GM18498 (cell line): ENCODE data around the gene KCNMA1.

Experiments used
- ATAC-seq: cut with Tn5 transposase; IDR thresholded peaks from one replicate; pipeline ENCODE4 v1.9.1; 2021; ENCODE audit warnings: mild to moderate bottlenecking, moderate library complexity; ENCODE audit not compliant: unreplicated experiment

KCNMA1 gene

DNA sequence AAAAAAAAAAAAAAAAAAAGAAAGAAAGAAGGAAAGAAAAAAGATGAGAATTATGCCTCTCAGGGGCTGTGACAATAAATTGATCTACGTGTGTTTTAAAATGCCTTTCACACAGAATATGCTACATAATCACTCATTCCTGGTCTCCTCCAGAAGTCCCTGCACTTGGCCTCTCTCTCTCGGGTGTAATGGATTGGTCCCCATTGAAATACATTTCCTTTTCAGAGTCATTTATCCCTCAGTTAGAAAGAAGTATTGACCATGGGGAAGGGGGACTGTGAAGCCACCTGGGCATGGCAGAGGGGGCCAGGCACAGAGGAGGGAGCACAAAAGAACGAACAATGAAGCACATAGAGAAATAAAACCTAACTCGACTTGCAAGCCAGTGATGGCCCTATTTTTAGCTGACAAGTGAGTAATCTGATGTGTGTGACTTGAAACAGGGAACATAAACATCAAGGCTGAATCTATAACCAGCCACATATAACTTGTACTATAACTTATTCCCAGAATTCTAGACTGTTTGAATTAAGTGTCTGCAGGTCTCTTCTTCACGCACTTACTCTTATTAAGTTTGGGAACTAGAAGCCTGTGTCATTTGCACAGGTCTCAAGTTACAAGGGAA lies 490.8 kb downstream of the KCNMA1 start:
- ATAC-seq = no peak

DNA sequence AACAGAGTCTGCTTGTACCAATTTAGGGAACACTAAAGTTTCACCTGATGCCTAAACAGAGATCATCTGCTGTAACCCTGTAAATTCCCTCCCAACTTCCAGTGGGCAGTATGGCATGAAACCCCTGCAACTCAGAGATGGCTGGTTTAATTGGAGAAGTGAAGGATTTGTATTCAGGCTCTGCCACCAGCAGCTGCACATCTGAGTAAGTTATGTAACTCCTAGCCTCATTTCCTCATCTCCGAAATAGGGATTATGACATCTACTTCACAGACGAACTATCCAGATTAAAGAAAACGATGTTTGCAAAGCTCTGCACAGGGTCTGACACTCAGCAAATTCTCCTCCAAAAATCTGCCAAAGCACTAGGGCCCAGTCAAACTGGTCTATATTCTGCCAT lies 493.0 kb downstream of the KCNMA1 start:
- ATAC-seq = no peak

DNA sequence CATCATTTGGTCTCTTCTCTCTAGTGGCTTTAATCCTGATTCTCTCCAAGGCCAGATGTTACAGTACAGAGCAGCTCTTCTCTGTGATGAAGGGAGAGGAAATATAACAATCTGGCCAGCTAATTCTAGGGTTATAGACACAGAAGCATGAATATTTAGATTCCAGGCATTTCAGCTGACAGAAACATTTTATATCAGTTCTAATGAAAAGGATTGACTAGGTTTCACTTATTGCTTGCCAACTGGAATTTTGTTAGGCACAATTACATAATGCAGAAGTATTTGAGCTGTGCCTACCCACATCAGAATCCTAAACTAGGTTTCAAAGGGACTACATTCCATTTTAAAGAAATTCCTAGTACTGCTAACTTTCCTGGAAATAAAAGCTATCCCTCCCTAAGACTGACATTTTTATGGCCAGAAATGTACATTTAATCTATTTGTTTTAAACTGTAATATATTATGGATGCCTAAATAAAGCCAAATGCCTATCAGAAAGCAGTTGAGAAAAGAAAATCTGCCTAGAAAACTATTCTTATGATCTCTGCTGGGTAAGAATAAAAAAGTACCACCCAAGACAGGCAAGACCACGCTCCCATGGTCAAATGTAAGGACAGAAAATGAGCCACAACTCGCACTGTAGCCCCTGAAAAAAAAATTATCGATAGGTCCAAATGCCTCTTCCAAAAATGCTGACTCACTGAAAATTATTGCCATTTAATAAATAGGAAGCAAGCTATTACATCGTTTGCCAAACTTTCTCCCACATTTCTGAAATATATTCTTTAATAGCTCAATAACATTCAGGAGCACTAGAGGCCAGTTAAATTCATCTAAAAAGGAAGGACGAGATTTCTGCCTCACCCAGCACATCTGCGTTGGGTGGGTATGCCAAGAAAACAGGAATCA lies 498.1 kb downstream of the KCNMA1 start:
- no peak for ATAC-seq

DNA sequence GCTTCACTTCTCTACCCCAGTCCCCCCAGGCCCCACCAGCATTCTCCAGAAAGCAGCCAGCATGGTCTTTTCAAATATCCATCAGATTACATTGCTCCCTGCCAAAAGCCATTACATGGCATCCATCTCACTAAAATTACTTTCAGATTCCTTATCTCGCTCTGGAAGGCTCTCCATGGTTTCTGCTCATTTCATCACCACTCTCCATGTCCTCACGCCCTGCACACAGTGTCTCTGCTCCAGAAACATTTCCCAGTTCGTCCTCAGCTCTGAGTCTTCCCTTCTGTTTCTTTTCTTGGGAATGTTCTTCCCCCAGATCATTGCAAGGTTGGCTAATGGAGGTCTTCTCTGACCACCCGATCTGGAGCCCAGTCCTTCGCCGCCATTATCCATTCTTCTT lies 499.1 kb downstream of the KCNMA1 start:
- no peak for ATAC-seq

DNA sequence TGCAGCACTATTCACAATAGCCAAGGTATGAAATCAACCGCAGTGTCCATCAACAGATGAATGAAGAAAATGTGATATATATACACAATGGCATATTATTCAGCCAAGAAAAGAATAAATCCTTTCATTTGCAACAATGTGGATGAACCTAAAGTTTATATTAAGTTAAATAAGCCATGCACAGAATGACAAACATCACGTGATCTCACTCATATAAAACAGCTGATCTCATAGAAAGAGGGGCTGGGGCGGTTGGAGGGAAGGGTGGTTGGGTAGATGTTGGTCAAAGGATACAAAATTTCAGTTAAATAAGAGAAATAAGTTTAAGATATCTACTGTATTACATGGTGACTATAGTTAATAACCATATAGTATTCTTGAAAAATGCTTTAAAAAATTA lies 502.1 kb downstream of the KCNMA1 start:
- no peak for ATAC-seq

DNA sequence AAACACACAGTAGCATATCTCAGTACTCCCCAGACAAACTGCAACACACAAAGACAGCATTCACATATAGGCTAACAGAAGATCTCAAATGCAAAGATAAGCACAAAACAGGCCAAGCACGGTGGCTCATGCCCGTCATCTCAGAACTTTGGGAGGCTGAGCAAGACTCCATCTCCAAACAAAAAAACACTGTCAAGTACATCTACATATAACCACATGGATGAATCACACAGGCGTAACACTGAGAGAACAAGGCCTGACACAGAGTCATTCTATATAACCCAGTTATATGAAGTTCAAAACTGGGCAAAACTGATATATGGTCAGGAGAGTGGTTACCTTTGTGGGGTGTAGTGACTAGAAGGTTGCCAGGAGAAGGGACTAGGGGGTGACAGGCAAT lies 506.4 kb downstream of the KCNMA1 start:
- no peak for ATAC-seq

DNA sequence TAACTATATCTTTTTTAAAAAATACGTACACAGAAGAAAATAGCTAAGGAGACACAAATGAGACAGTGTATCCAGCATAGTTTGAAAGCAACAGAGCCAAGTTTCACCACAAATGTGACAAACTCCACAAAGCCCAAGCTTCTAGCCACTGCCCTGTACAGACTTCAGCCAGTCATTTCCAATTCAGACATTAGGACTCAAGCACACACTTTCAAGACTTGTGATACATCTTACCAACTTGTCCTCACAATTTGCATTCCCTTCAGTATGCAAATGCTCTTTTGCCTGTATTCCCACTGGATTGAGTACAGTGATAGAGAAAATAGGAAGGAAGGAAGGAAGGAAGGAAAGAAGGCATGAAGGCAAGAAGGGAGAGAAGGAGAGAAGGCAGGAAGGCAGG lies 510.4 kb downstream of the KCNMA1 start:
- no peak for ATAC-seq

DNA sequence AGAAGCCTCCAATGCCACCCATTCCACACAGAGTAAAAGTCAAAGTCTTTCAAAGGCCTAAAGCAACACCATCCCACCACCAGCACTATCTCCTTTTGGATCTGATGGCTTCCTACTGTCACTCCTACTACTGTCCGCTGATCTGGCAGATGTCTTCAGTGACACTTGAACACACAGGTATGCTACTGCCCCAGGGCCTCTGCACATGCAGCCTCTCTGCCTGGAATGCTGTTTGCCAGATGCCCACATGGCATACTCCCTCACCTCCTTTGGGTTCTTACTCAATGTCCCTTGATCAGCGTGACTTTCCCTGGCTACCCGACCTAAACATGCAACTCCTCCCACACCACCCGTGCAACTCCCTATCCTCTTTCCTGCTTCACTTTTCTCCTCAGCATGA lies 512.4 kb downstream of the KCNMA1 start:
- no peak for ATAC-seq

DNA sequence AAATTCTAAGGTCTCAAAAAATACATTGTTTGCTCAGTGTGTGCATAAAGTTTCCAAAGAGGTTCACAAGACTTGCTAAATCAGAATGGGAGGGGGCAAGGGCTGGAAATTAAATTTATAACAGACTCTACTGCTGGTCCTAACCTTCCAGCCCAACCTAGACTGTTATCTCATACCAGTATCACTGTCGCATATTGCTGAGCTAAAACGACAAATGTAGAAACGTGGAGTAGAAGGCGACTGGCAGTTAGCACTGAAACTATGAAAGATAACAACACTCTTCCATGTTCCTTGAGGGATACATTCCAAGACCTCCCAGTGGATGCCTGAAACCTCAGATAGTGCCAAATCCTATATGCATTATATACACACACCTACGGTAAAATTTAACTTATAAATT lies 514.3 kb downstream of the KCNMA1 start:
- no peak for ATAC-seq

DNA sequence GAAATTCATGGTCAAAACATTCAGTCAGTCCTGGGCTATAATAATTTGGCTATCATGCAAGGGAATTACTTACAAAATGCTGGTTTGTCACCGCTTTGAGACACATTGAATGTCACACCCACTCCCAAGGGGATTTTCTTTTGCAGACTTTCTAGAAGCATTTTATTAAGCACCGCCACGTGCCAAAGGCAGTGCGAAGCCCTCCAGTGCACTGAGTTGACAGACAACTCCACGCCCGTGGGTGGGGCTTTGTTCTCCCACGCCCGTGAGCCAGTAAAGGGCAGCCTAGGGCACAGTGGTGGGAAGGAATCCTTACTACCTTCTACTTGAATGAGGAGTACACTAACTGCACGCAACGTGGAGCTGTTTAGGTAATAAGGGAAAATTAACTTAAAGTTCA lies 515.8 kb downstream of the KCNMA1 start:
- ATAC-seq = no peak

DNA sequence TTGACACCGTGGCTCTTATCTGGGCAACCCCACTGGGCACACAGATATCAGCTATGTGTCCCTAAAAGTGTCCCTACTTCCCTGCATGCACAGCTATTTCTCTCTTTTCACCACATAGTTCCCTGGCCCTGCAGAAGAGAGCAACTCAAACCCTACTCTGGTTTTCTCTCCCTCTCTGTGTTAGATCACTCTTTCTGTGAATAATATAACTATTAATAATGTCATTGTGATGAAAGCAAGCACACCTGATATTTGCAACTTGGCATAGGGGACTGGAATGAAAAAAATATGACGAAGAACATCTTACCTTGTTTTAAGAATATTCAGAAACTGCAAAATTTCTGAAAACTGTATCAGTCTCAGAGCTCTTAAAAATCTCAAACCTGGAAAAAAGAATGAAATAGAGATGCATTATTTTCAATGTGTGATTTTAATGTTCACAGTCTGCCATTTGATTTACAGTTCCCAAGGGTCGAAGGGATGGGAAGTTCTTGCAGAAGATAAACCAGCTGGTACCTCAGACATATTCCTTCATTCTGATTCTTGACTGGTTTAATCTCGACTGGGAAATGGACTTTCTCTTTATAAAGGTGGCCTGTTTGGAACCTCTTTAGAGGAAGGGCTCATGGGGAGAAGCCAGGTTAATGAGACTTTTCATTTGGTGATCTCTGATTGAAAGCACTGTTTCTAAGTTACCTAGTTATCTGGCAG lies 516.8 kb downstream of the KCNMA1 start:
- no peak for ATAC-seq

DNA sequence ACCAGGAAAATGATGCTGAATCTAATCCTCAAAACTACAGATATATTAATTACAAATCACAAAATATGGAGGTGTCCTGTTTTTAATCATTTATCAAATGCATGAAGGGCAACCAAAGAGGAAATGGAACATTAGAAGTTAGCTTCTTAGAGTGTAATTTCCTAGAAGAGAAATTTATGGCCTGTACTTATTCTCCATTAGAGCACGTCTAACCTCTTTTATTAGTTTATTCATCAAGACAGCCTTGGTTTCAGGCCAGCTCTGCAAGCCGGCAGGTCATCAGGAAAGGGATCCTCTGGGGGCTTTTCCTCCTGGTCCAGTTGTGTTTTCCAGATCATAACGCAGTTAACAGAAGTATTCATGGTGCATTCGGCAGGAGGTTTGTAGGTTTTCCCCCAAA lies 517.6 kb downstream of the KCNMA1 start:
- no peak for ATAC-seq

DNA sequence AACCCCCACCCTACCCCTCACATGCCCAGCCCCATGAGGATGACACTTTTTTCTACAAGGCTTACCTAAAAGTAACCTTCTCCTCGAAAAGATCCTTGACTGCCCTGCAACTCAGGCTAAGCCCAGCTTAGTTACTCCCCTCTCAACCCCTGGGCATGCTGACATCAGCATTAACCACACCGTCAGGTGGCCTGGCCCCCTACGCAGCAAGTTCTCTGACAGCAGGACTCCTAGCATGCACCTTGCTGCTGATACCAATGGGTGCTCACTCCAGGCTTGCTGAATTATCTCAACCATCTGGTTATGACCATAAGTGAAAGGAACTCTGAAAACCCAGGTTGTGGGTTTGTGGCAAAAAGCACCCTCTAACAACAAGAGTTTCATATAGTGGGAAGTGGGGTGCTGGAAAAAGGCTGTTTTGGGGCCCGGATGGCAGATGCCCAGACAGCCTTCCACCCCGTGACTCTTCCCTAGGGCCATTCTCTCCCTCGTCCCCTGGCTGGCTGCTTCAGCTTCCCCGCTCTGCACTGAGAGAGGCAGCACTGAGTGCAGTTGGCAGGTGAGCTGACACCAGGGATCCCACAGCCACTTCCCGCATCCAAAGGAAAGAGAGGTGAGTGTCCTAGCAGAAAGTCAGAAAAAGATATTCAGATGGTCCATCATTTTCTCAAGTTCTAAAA lies 518.9 kb downstream of the KCNMA1 start:
- ATAC-seq = no peak

DNA sequence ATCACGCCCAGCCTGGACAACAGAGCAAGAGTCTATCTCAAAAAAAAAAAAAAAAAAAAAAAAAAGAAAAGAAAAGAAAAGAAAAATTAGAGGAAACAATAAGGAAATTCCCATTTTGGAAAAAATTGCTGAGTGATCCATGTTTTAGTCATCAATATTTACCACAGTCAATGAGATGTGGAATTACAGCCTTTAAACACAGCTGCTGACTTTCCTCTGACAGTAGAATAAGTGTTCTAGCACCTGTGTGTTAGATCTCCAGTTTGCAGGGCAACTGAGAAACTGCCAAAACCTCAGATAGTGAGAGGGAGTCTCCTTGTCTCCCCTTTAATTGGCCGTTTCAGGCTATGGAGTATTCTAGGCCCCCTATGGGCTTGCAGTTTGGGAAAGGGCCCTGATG lies 520.1 kb downstream of the KCNMA1 start:
- no peak for ATAC-seq

DNA sequence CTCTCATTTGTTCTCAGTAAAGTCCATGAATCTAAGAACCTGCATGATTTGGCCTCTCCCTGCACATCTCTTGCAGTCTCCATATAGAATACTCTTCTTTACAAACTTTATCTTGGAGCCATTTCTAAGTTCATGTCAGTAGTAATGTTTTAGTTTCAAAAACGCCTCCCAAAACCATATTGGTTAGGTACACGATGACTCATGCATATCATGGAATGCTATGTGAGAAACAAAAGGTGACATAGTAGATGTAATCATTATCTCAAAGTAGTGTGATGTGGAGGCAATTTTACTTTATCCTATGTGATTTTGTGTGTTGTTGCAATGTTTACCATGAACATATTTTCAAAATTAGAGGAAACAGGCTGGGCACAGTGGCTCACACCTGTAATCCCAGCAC lies 520.7 kb downstream of the KCNMA1 start:
- ATAC-seq = no peak

DNA sequence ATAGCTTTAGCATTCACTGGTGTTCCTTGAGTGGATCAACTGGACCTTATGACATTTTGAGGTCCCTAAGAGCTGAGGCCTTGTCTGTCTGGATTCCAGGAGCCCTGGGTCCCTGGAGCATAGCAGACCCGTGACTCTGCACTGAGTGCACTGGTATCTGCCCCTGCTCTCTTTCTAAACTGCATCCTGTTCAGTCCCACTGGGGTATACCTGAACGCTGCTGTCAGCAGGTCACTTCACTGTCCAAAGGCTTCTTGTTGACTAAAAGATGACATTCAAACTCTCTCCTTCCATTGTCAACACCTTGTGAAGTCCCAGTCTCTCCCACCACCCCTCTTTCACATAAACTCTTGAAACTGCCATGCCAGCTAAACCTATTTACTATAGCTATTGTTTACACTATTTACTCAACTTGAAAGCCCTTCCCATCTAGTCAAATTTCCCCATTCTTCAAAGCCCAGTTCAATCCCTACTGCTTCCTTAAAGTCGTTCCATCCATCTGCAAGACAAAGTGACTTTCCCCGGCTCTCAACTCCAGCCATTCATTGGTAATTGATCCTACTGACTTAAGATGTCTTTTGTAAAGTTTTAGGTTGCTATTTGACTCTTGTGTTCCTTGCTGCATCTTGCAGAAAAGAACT lies 523.3 kb downstream of the KCNMA1 start:
- ATAC-seq = no peak

DNA sequence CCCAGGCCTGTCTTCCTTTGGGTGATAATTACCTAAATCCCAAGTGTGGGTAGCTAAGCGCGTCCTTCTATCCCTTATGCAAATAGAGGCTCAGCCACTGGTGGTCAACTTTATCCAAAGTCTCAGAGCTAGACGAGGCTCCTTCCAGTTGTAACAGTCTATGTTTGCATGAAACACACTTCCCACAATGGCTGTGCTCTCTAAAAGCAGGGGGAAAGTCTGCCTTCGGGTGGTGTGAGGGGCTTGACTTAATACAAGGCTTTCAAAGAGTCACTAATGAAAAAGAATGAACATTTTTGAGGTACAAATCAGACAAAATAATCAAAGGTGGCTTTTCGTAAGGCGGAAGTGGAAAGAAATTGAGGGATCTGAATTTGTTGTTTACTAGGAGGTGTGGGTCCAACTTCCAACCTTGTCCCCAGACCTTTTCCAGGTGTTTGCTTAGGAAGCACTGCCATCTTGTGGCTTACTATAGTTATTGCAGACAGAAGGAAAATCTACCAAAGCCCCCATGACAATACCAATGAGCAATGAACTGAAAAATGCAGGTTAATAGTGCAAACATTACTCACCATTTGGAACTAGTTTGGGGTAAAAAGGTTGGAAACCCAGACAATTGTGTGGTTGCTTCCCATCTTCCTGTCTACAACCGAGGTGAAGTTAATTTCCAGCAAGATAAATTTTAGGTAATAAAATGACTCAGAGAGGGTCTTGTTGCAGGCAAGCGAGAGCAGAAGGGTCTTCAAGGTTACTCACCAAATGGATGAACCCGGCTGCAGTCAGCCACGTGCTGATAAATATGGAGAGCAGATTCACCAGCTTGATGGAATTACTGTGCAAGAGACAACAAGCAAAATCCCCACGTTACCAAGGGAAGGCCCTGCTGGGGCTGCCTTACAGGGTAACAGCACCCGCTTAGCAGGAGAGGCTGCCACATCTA lies 525.7 kb downstream of the KCNMA1 start:
- ATAC-seq = peak; percentile 78

DNA sequence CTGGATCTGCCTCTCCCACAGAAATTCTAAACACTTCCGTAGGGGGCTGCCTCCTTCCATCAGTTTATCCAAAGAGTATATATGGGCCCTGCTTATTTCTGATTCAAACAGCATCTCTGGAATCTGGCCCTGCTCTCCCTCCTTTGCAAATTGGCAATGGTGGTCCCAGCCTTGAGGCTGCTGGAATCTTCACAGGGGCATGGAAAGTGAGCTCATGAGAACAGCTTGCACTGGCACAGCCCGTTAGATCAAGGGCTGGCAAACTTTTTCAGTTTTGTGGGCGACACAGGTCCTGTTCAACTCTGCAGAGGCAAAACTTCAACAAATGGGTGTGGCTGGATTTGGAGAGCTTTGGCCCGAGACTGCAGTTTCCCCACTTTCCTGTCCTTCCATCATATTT lies 526.9 kb downstream of the KCNMA1 start:
- ATAC-seq = no peak

DNA sequence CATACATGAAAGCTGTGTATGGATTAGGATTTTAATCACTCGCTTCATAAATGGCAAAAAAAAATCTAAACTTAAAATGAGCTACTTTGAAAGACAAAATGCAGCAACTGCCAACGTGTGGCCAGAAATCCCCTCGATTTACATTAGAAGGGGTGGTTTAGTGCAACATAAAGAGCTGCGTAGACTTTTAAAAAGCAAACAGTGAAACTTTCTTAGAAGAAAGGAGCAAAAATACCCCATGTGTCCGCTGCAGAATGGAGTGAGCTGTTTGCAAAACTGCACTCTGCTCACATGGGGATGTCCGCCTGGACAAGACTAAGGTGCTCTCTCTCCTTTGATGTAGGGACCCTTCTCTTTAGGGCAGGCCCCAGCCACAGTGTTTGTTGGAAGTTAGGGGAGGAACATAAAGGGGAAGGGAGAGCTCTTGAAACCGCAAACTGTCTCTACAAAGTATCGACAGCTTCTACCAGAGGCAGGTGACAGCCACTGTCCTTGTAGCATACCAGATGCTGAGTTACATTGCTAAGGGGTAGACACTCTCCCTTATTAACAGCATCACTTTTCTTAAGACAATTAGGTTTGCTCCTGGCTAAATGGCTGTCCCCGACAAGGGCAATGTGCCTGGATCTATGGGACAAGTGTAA lies 528.1 kb downstream of the KCNMA1 start:
- no peak for ATAC-seq
